GM19395 (cell line): Measurements from ENCODE around the gene PLEKHO2.

ENCODE experiments used
- ATAC-seq: cut with Tn5 transposase; IDR thresholded peaks from one replicate; pipeline ENCODE4 v1.9.1; 2021; ENCODE audit warnings: mild to moderate bottlenecking, moderate library complexity; ENCODE audit not compliant: unreplicated experiment

The PLEKHO2 gene

GRCh38 chr15:64891561-64891960, 49.8 kb downstream of the PLEKHO2 start:
- ATAC-seq, result no peak

- no peak for ATAC-seq
These were observed 51.2 kb downstream of the PLEKHO2 start for GRCh38 chr15:64892847-64893403.

- peak; percentile 58 for ATAC-seq
These were observed 52.0 kb downstream of the PLEKHO2 start for GRCh38 chr15:64893481-64894394.

- ATAC-seq, result peak; percentile 39
These were observed 52.8 kb downstream of the PLEKHO2 start for GRCh38 chr15:64894395-64895056.

GRCh38 chr15:64895285-64896065, 53.8 kb downstream of the PLEKHO2 start:
- ATAC-seq, result peak; percentile 28

GRCh38 chr15:64896371-64897069, 54.8 kb downstream of the PLEKHO2 start:
- no peak for ATAC-seq

GRCh38 chr15:64897345-64897985, 55.8 kb downstream of the PLEKHO2 start:
- ATAC-seq, result no peak

GRCh38 chr15:64898406-64898805, 56.7 kb downstream of the PLEKHO2 start:
- no peak for ATAC-seq

GRCh38 chr15:64901141-64901540, 59.4 kb downstream of the PLEKHO2 start:
- no peak for ATAC-seq

GRCh38 chr15:64901914-64902313, 60.2 kb downstream of the PLEKHO2 start:
- ATAC-seq, result no peak

GRCh38 chr15:64902863-64903262, 61.1 kb downstream of the PLEKHO2 start:
- no peak for ATAC-seq

- ATAC-seq, result no peak
These were observed 61.7 kb downstream of the PLEKHO2 start for GRCh38 chr15:64903326-64903950.

- ATAC-seq, result no peak
These were observed 62.5 kb downstream of the PLEKHO2 start for GRCh38 chr15:64904189-64904588.

GRCh38 chr15:64905119-64905831, 63.6 kb downstream of the PLEKHO2 start:
- no peak for ATAC-seq

GRCh38 chr15:64905941-64906340, 64.2 kb downstream of the PLEKHO2 start:
- no peak for ATAC-seq

GRCh38 chr15:64906402-64906801, 64.7 kb downstream of the PLEKHO2 start:
- ATAC-seq, result no peak

GRCh38 chr15:64907991-64908390, 66.3 kb downstream of the PLEKHO2 start:
- no peak for ATAC-seq

GRCh38 chr15:64909546-64909945, 67.8 kb downstream of the PLEKHO2 start:
- no peak for ATAC-seq
